ENCODE results near the gene POLR2L.

- TF ChIP-seq CTCF (IDR thresholded peaks at IDR 0.05) = no peak
- no peak for TF ChIP-seq POLR2AphosphoS5 (IDR thresholded peaks at IDR 0.05)
- no peak for TF ChIP-seq POLR2A (IDR thresholded peaks at IDR 0.05; ENCODE audit: low read depth)
These were observed 3.1 kb downstream of the POLR2L start for GRCh38 chr11:839280-839623.
